SK-N-SH treated with all-trans-retinoic acid at 6 μM for 48 hours (cell line): Measurements from ENCODE around the gene GORASP1.
A peak's percentile ranks its signal among the peaks of the same experiment; 100 is the strongest.

Source experiments
- ATAC-seq: fragments of 200-7000 bp; cut with Tn5 transposase; 3 replicates; pipeline ENCODE4 v1.9.1; 2020; ENCODE audit warnings: mild to moderate bottlenecking, moderate library complexity
- ARNTL ChIP-seq: fragments of 450-650 bp; formaldehyde crosslinking; IDR thresholded peaks from 2 replicates; pipeline ENCODE4 v1.5.0; 2020; ENCODE audit warnings: low read depth, mild to moderate bottlenecking, moderate library complexity, borderline replicate concordance
- BACH2 ChIP-seq: fragments of 250-450 bp; sonication (Bioruptor Pico); IDR thresholded peaks from 2 replicates; pipeline ENCODE4 v1.9.0; 2021; ENCODE audit warnings: mild to moderate bottlenecking, borderline replicate concordance
- CSDC2 ChIP-seq: fragments of 250-450 bp; sonication (Bioruptor Pico); IDR thresholded peaks from 2 replicates; pipeline ENCODE4 v1.5.0; 2020; ENCODE audit warnings: mild to moderate bottlenecking, moderate library complexity
- ESRRG ChIP-seq: fragments of 250-450 bp; sonication (Bioruptor Pico); IDR thresholded peaks from 2 replicates; pipeline ENCODE4 v1.6.1; 2021; ENCODE audit warnings: mild to moderate bottlenecking
- GLIS3 ChIP-seq: fragments of 250-450 bp; sonication (Bioruptor Pico); IDR thresholded peaks from 2 replicates; pipeline ENCODE4 v1.5.0; 2020; ENCODE audit warnings: mild to moderate bottlenecking, moderate library complexity
- ISL1 ChIP-seq: fragments of 250-450 bp; sonication (Bioruptor Pico); IDR thresholded peaks from 2 replicates; pipeline ENCODE4 v2.1.2; 2022; ENCODE audit warnings: mild to moderate bottlenecking, moderate library complexity
- OSR1 ChIP-seq: fragments of 250-450 bp; sonication (Bioruptor Pico); IDR thresholded peaks from 2 replicates; pipeline ENCODE4 v1.8.0; 2022; ENCODE audit warnings: moderate library complexity, mild to moderate bottlenecking, inconsistent platforms
- PATZ1 ChIP-seq: fragments of 250-450 bp; sonication (Bioruptor Pico); IDR thresholded peaks from 2 replicates; pipeline ENCODE4 v1.8.0; 2020; ENCODE audit warnings: mild to moderate bottlenecking, moderate library complexity, borderline replicate concordance
- PPARA ChIP-seq: fragments of 250-450 bp; sonication (Bioruptor Pico); IDR thresholded peaks from 2 replicates; pipeline ENCODE4 v1.5.0; 2020; ENCODE audit warnings: mild to moderate bottlenecking, borderline replicate concordance
- RARB ChIP-seq: fragments of 250-450 bp; sonication (Bioruptor Pico); IDR thresholded peaks from 2 replicates; pipeline ENCODE4 v1.8.0; 2021; ENCODE audit warnings: mild to moderate bottlenecking, moderate library complexity
- SNAI2 ChIP-seq: fragments of 250-450 bp; sonication (Bioruptor Pico); IDR thresholded peaks from 2 replicates; pipeline ENCODE4 v1.5.0; 2020; ENCODE audit warnings: mild to moderate bottlenecking, moderate library complexity
- TCF4 ChIP-seq: fragments of 250-450 bp; sonication (Bioruptor Pico); IDR thresholded peaks from 2 replicates; pipeline ENCODE4 v1.8.0; 2021; ENCODE audit warnings: mild to moderate bottlenecking, moderate library complexity, borderline replicate concordance
- TOX ChIP-seq: fragments of 250-450 bp; sonication (Bioruptor Pico); IDR thresholded peaks from 2 replicates; pipeline ENCODE4 v1.8.0; 2021; ENCODE audit warnings: mild to moderate bottlenecking, moderate library complexity, borderline replicate concordance
- TSHZ2 ChIP-seq: fragments of 250-450 bp; sonication (Bioruptor Pico); IDR thresholded peaks from 2 replicates; pipeline ENCODE4 v1.5.0; 2020; ENCODE audit warnings: mild to moderate bottlenecking, moderate library complexity
- ZFP3 ChIP-seq: fragments of 250-450 bp; sonication (Bioruptor Pico); IDR thresholded peaks from 2 replicates; pipeline ENCODE4 v1.5.0; 2020; ENCODE audit warnings: mild to moderate bottlenecking, moderate library complexity
- ZNF565 ChIP-seq: fragments of 450-650 bp; formaldehyde crosslinking; conservative IDR thresholded peaks from 2 replicates; pipeline ENCODE4 v1.5.0; 2020; ENCODE audit warnings: low read depth, mild to moderate bottlenecking, moderate library complexity
- ZNF70 ChIP-seq: fragments of 450-650 bp; formaldehyde crosslinking; IDR thresholded peaks from 2 replicates; pipeline ENCODE4 v1.5.0; 2020; ENCODE audit warnings: mild to moderate bottlenecking, moderate library complexity
- ZNF8 ChIP-seq: fragments of 450-650 bp; formaldehyde crosslinking; IDR thresholded peaks from 2 replicates; pipeline ENCODE4 v1.5.0; 2020; ENCODE audit warnings: mild to moderate bottlenecking, moderate library complexity
- TF ChIP-seq, protein P1 (sequence below): fragments of 250-450 bp; sonication (Bioruptor Pico); IDR thresholded peaks from 2 replicates; pipeline ENCODE4 v1.5.1; 2021; ENCODE audit warnings: mild to moderate bottlenecking, moderate library complexity
- TF ChIP-seq, protein P2 (sequence below): fragments of 250-450 bp; sonication (Bioruptor Pico); IDR thresholded peaks from 2 replicates; pipeline ENCODE4 v1.5.1; 2020; ENCODE audit warnings: low read depth, mild to moderate bottlenecking, moderate library complexity
- TF ChIP-seq, protein P3 (sequence below): fragments of 250-450 bp; sonication (Bioruptor Pico); IDR thresholded peaks from 2 replicates; pipeline ENCODE4 v1.8.0; 2021; ENCODE audit warnings: low read depth, mild to moderate bottlenecking, moderate library complexity, borderline replicate concordance

Gene GORASP1

GRCh38 chr3:39067286-39067685 lies 40.1 kb downstream of the GORASP1 start:
- ATAC-seq, result no peak
- TF ChIP-seq TCF4, result no peak
- no peak for TF ChIP-seq PATZ1
- TF ChIP-seq ZNF70, result no peak
- TF ChIP-seq ZNF8 (CRISPR knock-in tag), result no peak
- TF ChIP-seq OSR1 (CRISPR knock-in tag), result no peak
- TF ChIP-seq ARNTL (CRISPR knock-in tag), result no peak
- no peak for TF ChIP-seq RARB (CRISPR knock-in tag)

GRCh38 chr3:39065197-39065596 lies 42.2 kb downstream of the GORASP1 start:
- TF ChIP-seq CSDC2 (CRISPR knock-in tag) (no peak), ISL1 (CRISPR knock-in tag) (no peak), PPARA (CRISPR knock-in tag) (no peak), PATZ1 (no peak), RARB (CRISPR knock-in tag) (no peak), SNAI2 (CRISPR knock-in tag) (no peak), ZNF70 (no peak), ZFP3 (CRISPR knock-in tag) (no peak), OSR1 (CRISPR knock-in tag) (no peak)
- TF ChIP-seq, protein P1, sequence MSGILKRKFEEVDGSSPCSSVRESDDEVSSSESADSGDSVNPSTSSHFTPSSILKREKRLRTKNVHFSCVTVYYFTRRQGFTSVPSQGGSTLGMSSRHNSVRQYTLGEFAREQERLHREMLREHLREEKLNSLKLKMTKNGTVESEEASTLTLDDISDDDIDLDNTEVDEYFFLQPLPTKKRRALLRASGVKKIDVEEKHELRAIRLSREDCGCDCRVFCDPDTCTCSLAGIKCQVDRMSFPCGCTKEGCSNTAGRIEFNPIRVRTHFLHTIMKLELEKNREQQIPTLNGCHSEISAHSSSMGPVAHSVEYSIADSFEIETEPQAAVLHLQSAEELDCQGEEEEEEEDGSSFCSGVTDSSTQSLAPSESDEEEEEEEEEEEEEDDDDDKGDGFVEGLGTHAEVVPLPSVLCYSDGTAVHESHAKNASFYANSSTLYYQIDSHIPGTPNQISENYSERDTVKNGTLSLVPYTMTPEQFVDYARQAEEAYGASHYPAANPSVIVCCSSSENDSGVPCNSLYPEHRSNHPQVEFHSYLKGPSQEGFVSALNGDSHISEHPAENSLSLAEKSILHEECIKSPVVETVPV (CRISPR knock-in tag), result no peak
- TF ChIP-seq, protein P2, sequence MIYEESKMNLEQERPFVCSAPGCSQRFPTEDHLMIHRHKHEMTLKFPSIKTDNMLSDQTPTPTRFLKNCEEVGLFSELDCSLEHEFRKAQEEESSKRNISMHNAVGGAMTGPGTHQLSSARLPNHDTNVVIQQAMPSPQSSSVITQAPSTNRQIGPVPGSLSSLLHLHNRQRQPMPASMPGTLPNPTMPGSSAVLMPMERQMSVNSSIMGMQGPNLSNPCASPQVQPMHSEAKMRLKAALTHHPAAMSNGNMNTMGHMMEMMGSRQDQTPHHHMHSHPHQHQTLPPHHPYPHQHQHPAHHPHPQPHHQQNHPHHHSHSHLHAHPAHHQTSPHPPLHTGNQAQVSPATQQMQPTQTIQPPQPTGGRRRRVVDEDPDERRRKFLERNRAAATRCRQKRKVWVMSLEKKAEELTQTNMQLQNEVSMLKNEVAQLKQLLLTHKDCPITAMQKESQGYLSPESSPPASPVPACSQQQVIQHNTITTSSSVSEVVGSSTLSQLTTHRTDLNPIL (CRISPR knock-in tag), result no peak
- ATAC-seq, result peak; percentile 97

DNA sequence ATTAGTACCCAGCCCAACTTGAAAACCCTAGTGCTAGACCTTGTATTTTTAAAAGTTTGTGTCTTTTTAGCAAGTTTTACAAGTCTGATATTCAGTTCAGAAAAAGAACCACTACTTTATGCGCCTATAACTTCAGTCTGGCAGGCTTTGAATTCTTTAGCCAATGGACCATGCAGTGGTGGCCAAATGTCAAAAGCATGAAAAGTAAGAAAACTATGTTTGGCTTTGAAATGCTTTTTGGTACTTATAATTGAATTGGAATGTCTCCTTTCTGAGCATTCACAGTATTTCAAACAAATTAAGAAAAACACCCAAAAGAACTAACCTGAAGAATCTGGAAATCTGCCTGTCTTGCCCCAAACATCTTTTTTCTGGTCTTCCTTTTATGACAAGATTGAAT lies 42.8 kb downstream of the GORASP1 start:
- ATAC-seq, result no peak; the same call in 2 of the 3 replicates

More for the DNA sequence above, 42.8 kb downstream of the GORASP1 start:
- TF ChIP-seq TOX (CRISPR knock-in tag) (no peak), TSHZ2 (CRISPR knock-in tag) (no peak), ARNTL (CRISPR knock-in tag) (no peak), GLIS3 (no peak), PATZ1 (no peak), BACH2 (CRISPR knock-in tag) (no peak), TCF4 (no peak), ESRRG (CRISPR knock-in tag) (no peak), RARB (CRISPR knock-in tag) (no peak), ZNF8 (CRISPR knock-in tag) (no peak), ZNF565 (CRISPR knock-in tag) (no peak), ZFP3 (CRISPR knock-in tag) (no peak), OSR1 (CRISPR knock-in tag) (no peak), SNAI2 (CRISPR knock-in tag) (no peak)
- TF ChIP-seq, protein P3, sequence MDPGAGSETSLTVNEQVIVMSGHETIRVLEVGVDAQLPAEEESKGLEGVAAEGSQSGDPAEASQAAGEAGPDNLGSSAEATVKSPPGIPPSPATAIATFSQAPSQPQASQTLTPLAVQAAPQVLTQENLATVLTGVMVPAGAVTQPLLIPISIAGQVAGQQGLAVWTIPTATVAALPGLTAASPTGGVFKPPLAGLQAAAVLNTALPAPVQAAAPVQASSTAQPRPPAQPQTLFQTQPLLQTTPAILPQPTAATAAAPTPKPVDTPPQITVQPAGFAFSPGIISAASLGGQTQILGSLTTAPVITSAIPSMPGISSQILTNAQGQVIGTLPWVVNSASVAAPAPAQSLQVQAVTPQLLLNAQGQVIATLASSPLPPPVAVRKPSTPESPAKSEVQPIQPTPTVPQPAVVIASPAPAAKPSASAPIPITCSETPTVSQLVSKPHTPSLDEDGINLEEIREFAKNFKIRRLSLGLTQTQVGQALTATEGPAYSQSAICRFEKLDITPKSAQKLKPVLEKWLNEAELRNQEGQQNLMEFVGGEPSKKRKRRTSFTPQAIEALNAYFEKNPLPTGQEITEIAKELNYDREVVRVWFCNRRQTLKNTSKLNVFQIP, result no peak
- TF ChIP-seq, protein P1 (CRISPR knock-in tag), result no peak
- TF ChIP-seq, protein P2 (CRISPR knock-in tag), result no peak
